CD4-positive, alpha-beta memory T cell (primary cell): Measurements from ENCODE around the gene ZNF346. TPM values are rescaled to one million over a fixed set of nuclear protein-coding genes. Genes with fewer than 3 reads are reported as not detected.

Source experiments
- CTCF ChIA-PET: fragments of 350-600 bp; sonication (Branson Sonifier 250); formaldehyde crosslinking; loops from one replicate; lab custom pipeline; 2021; ENCODE audit warnings: inconsistent platforms; ENCODE audit not compliant: partially characterized antibody; lab: Charles Lee
- POLR2A ChIA-PET: fragments of 350-600 bp; sonication (Branson Sonifier 250); formaldehyde crosslinking; loops from one replicate; lab custom pipeline; 2021; ENCODE audit not compliant: partially characterized antibody; lab: Charles Lee
- DNase-seq, 5 donors: peaks; one replicate each; pipeline versions ENCODE4 v3.0.0 to v3.0.0-alpha.2; 2020 to 2022; ENCODE audit warnings: mixed read lengths in 1 of 5
- H3K27ac ChIP-seq: one replicate; pipeline ENCODE4 v1.7.0; 2013; ENCODE audit warnings: low read depth, low read length
- H3K27me3 ChIP-seq: 2 replicates; pipeline ENCODE4 v1.7.0; 2013; ENCODE audit warnings: mild to moderate bottlenecking, low read length, moderate library complexity; ENCODE audit not compliant: insufficient read depth
- H3K36me3 ChIP-seq: 2 replicates; pipeline ENCODE4 v1.7.0; 2013; ENCODE audit warnings: mild to moderate bottlenecking, low read length, moderate library complexity; ENCODE audit not compliant: insufficient read depth
- H3K4me1 ChIP-seq: 2 replicates; pipeline ENCODE4 v1.7.0; 2013; ENCODE audit warnings: mild to moderate bottlenecking, low read length, moderate library complexity; ENCODE audit not compliant: insufficient read depth
- H3K4me3 ChIP-seq, 2 donors: one replicate each; pipeline ENCODE4 v1.7.0; 2013; ENCODE audit warnings: low read length in 2 of 2, mild to moderate bottlenecking in 1 of 2
- H3K9me3 ChIP-seq, 2 donors: one replicate each; pipeline ENCODE4 v1.7.0; 2013; ENCODE audit warnings: low read length in 2 of 2, control low read depth in 1 of 2; ENCODE audit not compliant: control insufficient read depth in 1 of 2
- H3K27ac Mint-ChIP-seq, 7 donors: one replicate each; pipeline ENCODE4 v1.8.0; 2020 to 2021; ENCODE audit warnings: mixed read lengths in 7 of 7, mild to moderate bottlenecking in 6 of 7, inconsistent platforms in 3 of 7, moderate library complexity in 3 of 7
- H3K27me3 Mint-ChIP-seq, 2 donors: one replicate each; pipeline ENCODE4 v1.8.0; 2020 to 2021; ENCODE audit warnings: mixed read lengths in 2 of 2
- H3K36me3 Mint-ChIP-seq, 2 donors: one replicate each; pipeline ENCODE4 v1.8.0; 2020 to 2021; ENCODE audit warnings: mixed read lengths in 2 of 2, inconsistent platforms in 1 of 2, mild to moderate bottlenecking in 1 of 2
- H3K4me1 Mint-ChIP-seq, 4 donors: one replicate each; pipeline ENCODE4 v1.8.0; 2020 to 2021; ENCODE audit warnings: mixed read lengths in 4 of 4, mild to moderate bottlenecking in 1 of 4
- H3K4me3 Mint-ChIP-seq, 8 donors: one replicate each; pipeline ENCODE4 v1.8.0; 2020 to 2021; ENCODE audit warnings: mixed read lengths in 8 of 8, mild to moderate bottlenecking in 7 of 8, moderate library complexity in 6 of 8, inconsistent platforms in 3 of 8
- H3K9me3 Mint-ChIP-seq, 8 donors: one replicate each; pipeline ENCODE4 v1.8.0; 2020 to 2021; ENCODE audit warnings: mixed read lengths in 8 of 8, mild to moderate bottlenecking in 5 of 8, inconsistent platforms in 3 of 8, moderate library complexity in 1 of 8
- intact Hi-C: fragments of 100-400 bp; cut with micrococcal nuclease; formaldehyde crosslinking; loops from one replicate; pipeline ENCODE4 v1.15.1; 2023
- polyA plus RNA-seq, 2 donors: library from polyadenylated mRNA; unstranded; fragments of 300-500 nt; fragmentation: Illumina TruSeq; gene quantifications; one replicate each; pipeline ENCODE4 v1.2.3, GENCODE V29; 2021
- total RNA-seq, 2 experiments: library from RNA; stranded (reverse); gene quantifications; one replicate each; pipeline ENCODE4 v1.2.3, GENCODE V29; 2021

Gene ZNF346
- total and polyA plus RNA-seq, 4 experiments from 2014 or later, result 7.3 to 29.1 (median 21.4) TPM

DNA sequence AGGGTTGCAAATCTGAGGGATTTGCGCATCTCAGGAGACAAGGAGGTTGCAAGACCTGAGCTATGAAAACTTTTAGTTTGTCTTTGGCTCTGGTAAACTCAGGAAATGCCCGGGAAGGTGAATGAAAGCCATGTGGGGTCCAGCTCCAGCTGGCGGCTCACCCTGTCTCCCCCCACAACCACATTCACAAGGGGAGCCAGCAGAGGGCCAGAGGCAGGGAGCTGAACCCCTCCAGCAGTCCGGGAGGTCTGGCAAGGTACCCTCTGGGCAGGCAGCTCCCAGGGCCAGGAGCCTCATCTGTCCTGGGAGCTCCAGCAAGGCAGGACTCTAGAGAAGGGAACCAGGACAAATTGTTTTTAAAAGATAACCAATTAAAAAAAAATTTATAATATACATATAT is 61.7 kb downstream of the ZNF346 start:
- H3K9me3 Mint-ChIP-seq, result no peaks in the 10 kb centered on the region
- peaks cover 5 to 12% (median 6%) of the 10 kb centered on the region in 4 donors for H3K4me1 Mint-ChIP-seq
- Histone ChIP-seq H3K4me1 (peaks cover 8% of the 10 kb centered on the region), H3K27me3 (no peaks in the 10 kb centered on the region), H3K27ac (no peak overlapping the region), H3K4me3 (no peak overlapping the region), H3K9me3 (no peaks in the 10 kb centered on the region), H3K36me3 (no peaks in the 10 kb centered on the region)
- intact Hi-C loops, result no loop called here
- CTCF ChIA-PET, result interaction anchor here (3.7 to 8.3 kb wide), 2 partner anchors 12 to 29 kb away, joined by 21 to 86 read pairs; no protein-coding TSS in a partner anchor
- DNase-seq, result no peak
- no peak overlapping the region for H3K27ac Mint-ChIP-seq
- no peaks in the 10 kb centered on the region for H3K36me3 Mint-ChIP-seq
- POLR2A ChIA-PET, result no interaction called here
- peak overlapping the region in 1 of 8 donors; percentile 49 for H3K4me3 Mint-ChIP-seq
- H3K27me3 Mint-ChIP-seq, result peaks cover 3 to 12% of the 10 kb centered on the region in 2 donors

DNA sequence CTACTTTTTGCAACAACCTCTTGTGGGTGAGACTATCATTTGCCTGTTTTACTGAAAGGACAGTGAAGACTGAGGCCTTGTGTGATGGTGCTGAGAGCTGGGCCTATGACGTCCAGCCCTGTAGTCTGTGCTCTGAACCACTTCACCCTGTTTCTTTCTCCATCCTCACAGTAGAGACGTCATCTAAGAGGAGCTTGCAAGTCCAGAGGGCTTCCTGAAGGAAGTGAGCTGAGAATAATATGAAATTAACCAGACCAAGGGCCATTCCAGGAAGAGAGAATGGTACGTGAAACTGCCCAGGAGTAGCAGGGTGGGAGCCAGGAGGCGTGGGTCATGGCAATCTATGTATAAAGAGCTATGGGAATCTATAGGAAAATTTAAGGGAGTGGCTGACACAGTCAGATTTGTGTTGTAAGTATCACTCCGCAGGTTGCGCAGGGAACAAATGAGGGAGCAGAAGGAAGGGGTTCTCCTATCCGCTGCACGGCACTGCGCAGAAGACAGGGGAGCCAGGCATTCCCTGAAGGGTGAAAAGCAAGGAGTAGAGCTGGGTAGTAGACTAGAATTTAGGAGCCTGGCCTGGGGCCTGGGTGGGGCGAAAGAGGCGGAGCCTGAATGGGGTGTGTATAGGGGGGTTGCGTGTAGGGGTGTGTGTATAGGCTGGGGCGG is 63.6 kb downstream of the ZNF346 start:
- intact Hi-C loops, result no loop called here
- Mint-ChIP-seq H3K36me3 (no peaks in the 10 kb centered on the region), H3K27ac (peak overlapping the region in 4 of 7 donors; percentile 2 to 71 (median 48)), H3K4me3 (peak overlapping the region; percentile 22 to 86 (median 72)), H3K27me3 (peaks cover 3 to 12% of the 10 kb centered on the region in 2 donors), H3K9me3 (no peaks in the 10 kb centered on the region), H3K4me1 (peaks cover 5 to 12% (median 6%) of the 10 kb centered on the region in 4 donors)
- ChIA-PET CTCF (interaction anchor here (1.1 to 8.3 kb wide), 7 partner anchors 14 to 144 kb away, joined by 3 to 86 read pairs (median 4); no protein-coding TSS in a partner anchor), POLR2A (interaction anchor here (1.0 to 1.1 kb wide), 2 partner anchors 15 to 48 kb away, joined by 5 read pairs; partner anchors contain the start of gene NSD1)
- Histone ChIP-seq H3K4me1 (peaks cover 8% of the 10 kb centered on the region), H3K9me3 (no peaks in the 10 kb centered on the region), H3K4me3 (no peak overlapping the region), H3K27ac (no peak overlapping the region), H3K36me3 (no peaks in the 10 kb centered on the region), H3K27me3 (no peaks in the 10 kb centered on the region)
- DNase-seq, result no peak

DNA sequence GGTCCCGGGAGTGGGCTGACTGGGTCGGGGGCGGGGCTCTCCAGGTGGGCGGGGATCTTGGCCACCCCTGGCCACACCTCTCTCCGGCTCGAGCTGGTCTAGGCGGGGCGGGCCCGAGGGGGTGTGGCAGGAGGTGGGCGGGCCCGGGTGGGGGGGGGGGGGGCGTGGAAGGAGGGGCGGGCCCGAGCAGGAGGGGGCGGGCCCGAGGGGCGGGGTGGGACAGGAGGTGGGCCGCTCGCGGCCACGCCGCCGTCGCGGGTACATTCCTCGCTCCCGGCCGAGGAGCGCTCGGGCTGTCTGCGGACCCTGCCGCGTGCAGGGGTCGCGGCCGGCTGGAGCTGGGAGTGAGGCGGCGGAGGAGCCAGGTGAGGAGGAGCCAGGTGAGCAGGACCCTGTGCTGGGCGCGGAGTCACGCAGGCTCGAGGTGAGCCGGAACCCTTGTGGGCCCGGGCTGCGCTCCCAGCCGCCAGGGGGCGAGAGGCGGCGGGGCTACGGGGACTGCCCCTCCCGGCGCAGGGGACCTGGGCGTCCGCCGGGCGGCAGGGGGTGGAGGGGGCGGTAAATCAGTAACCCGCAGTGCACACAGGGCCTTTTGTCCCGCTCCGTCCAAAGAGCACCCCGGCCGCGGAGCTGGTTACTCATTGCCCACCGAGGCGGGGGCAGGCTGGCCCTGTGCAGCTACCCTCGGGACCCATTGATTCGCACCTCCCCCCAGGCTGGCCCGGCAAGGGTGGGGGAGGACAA is 64.3 kb downstream of the ZNF346 start, which contains the start of gene FGFR4:
FGFR4 (plus strand) TSS at position 262 of the 744 bp plus-strand sequence. CDS start 2,688 bp downstream, outside the sequence.
- CTCF ChIA-PET, result interaction anchor here (0.7 to 8.3 kb wide), 8 partner anchors 13 to 426 kb away, joined by 3 to 86 read pairs (median 4); no protein-coding TSS in a partner anchor
- intact Hi-C loops, result no loop called here
- H3K36me3 ChIP-seq, result no peaks in the 10 kb centered on the region
- Mint-ChIP-seq H3K27ac (peak within 1 kb of the TSS in 5 of 7 donors; percentile 2 to 71 (median 47)), H3K36me3 (no peaks in the 10 kb centered on the region), H3K9me3 (no peaks in the 10 kb centered on the region), H3K4me1 (peaks cover 5 to 12% (median 6%) of the 10 kb centered on the region in 4 donors), H3K27me3 (peaks cover 3 to 12% of the 10 kb centered on the region in 2 donors), H3K4me3 (peak within 1 kb of the TSS; percentile 27 to 86 (median 72))
- no peaks in the 10 kb centered on the region for H3K9me3 ChIP-seq
- H3K4me1 ChIP-seq, result peaks cover 8% of the 10 kb centered on the region
- H3K27me3 ChIP-seq, result no peaks in the 10 kb centered on the region
- POLR2A ChIA-PET, result interaction anchor here (1.0 to 1.1 kb wide), 2 partner anchors 15 to 47 kb away, joined by 5 read pairs; partner anchors contain the start of gene NSD1
- no peak within 1 kb of the TSS for H3K27ac ChIP-seq
- DNase-seq, result peak; percentile 67 to 77 (median 75)
- peak within 1 kb of the TSS in 1 of 2 donors; percentile 50 for H3K4me3 ChIP-seq

DNA sequence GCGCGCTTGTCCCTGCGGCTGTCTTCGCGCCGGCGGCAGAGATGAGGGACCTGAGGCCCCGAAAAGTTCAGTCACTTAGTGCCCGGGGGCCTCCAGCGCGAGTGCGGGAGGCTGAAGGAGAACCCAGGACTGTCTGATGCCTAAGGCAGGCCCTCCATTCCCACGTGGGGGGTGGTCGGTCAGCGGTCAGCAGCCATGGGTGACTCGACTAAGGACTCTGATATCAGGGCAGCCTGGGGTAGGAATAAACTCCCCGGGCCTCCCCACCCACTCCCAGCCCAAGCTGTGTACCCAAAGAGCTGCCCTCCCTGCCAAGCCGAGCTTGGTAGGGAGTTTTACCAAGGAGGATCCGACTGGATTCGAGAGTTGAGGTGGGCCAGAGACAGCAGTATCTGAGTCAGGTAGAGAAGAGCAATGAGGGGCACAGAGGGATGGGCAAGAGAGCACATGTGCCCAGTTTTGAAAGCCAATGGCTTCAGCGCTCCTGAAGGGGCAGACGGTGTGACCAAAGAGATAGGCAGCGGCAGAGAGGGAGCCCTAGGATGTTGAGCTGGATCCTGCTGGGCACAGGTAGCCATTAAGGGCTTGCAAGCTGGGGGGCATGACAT is 65.0 kb downstream of the ZNF346 start:
- Histone ChIP-seq H3K27ac (no peak overlapping the region), H3K27me3 (no peaks in the 10 kb centered on the region), H3K4me1 (peaks cover 8% of the 10 kb centered on the region), H3K9me3 (no peaks in the 10 kb centered on the region), H3K4me3 (peak overlapping the region in 1 of 2 donors; percentile 50), H3K36me3 (no peaks in the 10 kb centered on the region)
- POLR2A ChIA-PET, result interaction anchor here (1.0 kb wide), 1 partner anchor 16 kb away, joined by 5 read pairs; no protein-coding TSS in a partner anchor
- no peak for DNase-seq
- Mint-ChIP-seq H3K27me3 (peaks cover 3 to 13% of the 10 kb centered on the region in 2 donors), H3K27ac (peak overlapping the region in 1 of 7 donors; percentile 47), H3K4me3 (peak overlapping the region in 5 of 8 donors; percentile 8 to 62 (median 27)), H3K9me3 (no peaks in the 10 kb centered on the region), H3K4me1 (peaks cover 5 to 12% (median 6%) of the 10 kb centered on the region in 4 donors), H3K36me3 (no peaks in the 10 kb centered on the region)
- intact Hi-C loops, result no loop called here
- CTCF ChIA-PET, result interaction anchor here (0.7 to 8.3 kb wide), 7 partner anchors 16 to 427 kb away, joined by 3 to 86 read pairs (median 4); no protein-coding TSS in a partner anchor

DNA sequence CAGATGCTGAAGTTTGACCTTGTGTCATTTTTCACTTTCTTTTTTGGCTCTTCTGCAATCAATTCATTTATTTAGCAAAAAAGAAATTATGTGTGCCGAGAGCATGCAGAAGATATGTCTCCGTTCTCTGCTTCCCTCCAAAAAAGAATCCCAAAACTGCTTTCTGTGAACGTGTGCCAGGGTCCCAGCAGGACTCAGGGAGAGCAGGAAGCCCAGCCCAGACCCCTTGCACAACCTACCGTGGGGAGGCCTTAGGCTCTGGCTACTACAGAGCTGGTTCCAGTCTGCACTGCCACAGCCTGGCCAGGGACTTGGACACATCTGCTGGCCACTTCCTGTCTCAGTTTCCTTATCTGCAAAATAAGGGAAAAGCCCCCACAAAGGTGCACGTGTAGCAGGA is 66.6 kb downstream of the ZNF346 start:
- Histone ChIP-seq H3K4me3 (no peak overlapping the region), H3K4me1 (peaks cover 8% of the 10 kb centered on the region), H3K27me3 (no peaks in the 10 kb centered on the region), H3K27ac (no peak overlapping the region), H3K9me3 (no peaks in the 10 kb centered on the region), H3K36me3 (no peaks in the 10 kb centered on the region)
- Mint-ChIP-seq H3K36me3 (no peaks in the 10 kb centered on the region), H3K27ac (peak overlapping the region in 1 of 7 donors; percentile 42), H3K4me1 (peaks cover 5 to 12% (median 6%) of the 10 kb centered on the region in 4 donors), H3K27me3 (peaks cover 0 to 13% of the 10 kb centered on the region in 2 donors), H3K4me3 (peak overlapping the region in 2 of 8 donors; percentile 36 to 43), H3K9me3 (no peaks in the 10 kb centered on the region)
- ChIA-PET CTCF (interaction anchor here (1.4 to 1.5 kb wide), 2 partner anchors 17 to 22 kb away, joined by 3 to 6 read pairs; no protein-coding TSS in a partner anchor), POLR2A (no interaction called here)
- no peak for DNase-seq
- intact Hi-C loops, result no loop called here

DNA sequence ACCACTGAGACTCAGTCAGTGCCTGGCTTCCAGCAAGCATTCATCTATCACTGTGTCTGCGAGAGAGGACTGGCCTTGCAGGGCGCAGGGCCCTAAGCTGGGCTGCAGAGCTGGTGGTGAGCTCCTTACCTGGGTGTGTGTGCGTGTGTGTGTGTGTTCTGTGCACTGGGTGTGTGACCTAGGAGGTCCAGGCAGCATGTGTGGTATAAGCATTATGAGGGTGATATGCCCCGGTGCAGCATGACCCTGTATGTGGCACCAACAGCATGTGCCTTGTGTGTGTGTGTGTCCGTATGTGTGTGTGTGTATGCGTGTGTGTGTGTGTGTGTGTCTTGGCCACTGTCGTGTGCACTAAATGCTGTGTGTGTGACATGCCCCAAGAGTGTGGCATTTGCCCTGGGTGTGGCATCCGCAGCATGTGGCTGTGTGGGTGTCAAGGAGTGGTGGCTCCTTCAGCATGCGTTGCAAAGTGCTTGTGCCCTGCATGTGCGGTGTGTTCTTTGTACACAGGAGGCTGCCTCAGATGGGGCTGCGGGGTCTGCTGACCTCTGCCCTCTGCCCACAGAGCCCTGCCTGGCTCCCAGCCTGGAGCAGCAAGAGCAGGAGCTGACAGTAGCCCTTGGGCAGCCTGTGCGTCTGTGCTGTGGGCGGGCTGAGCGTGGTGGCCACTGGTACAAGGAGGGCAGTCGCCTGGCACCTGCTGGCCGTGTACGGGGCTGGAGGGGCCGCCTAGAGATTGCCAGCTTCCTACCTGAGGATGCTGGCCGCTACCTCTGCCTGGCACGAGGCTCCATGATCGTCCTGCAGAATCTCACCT is 67.5 kb downstream of the ZNF346 start:
- POLR2A ChIA-PET, result no interaction called here
- intact Hi-C loops, result no loop called here
- H3K4me1 Mint-ChIP-seq, result peaks cover 5 to 12% (median 6%) of the 10 kb centered on the region in 4 donors
- no peaks in the 10 kb centered on the region for H3K36me3 Mint-ChIP-seq
- Histone ChIP-seq H3K4me3 (no peak overlapping the region), H3K36me3 (no peaks in the 10 kb centered on the region), H3K27me3 (no peaks in the 10 kb centered on the region), H3K4me1 (peaks cover 8% of the 10 kb centered on the region), H3K27ac (no peak overlapping the region), H3K9me3 (no peaks in the 10 kb centered on the region)
- no peaks in the 10 kb centered on the region for H3K9me3 Mint-ChIP-seq
- H3K27me3 Mint-ChIP-seq, result peaks cover 0 to 14% of the 10 kb centered on the region in 2 donors
- CTCF ChIA-PET, result interaction anchor here (1.4 to 1.5 kb wide), 2 partner anchors 18 to 21 kb away, joined by 3 to 6 read pairs; no protein-coding TSS in a partner anchor
- no peak overlapping the region for H3K4me3 Mint-ChIP-seq
- no peak for DNase-seq
- peak overlapping the region in 1 of 7 donors; percentile 31 for H3K27ac Mint-ChIP-seq
